DOHH2 (cell line): ENCODE data around the gene CLIC4.

Source experiments
- H3F3A ChIP-seq: fragments of 200-600 bp; sonication (generic), shearing (Covaris generic); 2 replicates; pipeline ENCODE4 v1.6.0; 2016; ENCODE audit warnings: antibody characterized with exemption, mild to moderate bottlenecking; ENCODE audit not compliant: control insufficient read depth, insufficient read depth
- H3K27ac ChIP-seq: fragments of 200-600 bp; sonication (generic); 2 replicates; pipeline ENCODE4 v1.5.1; 2014; ENCODE audit warnings: low read depth, mild to moderate bottlenecking, low read length, moderate library complexity
- H3K27me3 ChIP-seq: fragments of 200-600 bp; sonication (generic); 2 replicates; pipeline ENCODE4 v1.6.1; 2014; ENCODE audit warnings: mild to moderate bottlenecking, low read length, mixed read lengths; ENCODE audit not compliant: control insufficient read depth
- H3K36me3 ChIP-seq: fragments of 200-600 bp; sonication (generic); 2 replicates; pipeline ENCODE4 v1.6.1; 2014; ENCODE audit warnings: mild to moderate bottlenecking, low read length, moderate library complexity, mixed read lengths; ENCODE audit not compliant: control insufficient read depth
- H3K4me1 ChIP-seq: fragments of 200-600 bp; sonication (generic); 2 replicates; pipeline ENCODE4 v1.6.1; 2014; ENCODE audit warnings: mild to moderate bottlenecking, low read length, mixed read lengths; ENCODE audit not compliant: control insufficient read depth
- H3K4me2 ChIP-seq: fragments of 200-600 bp; sonication (generic); 2 replicates; pipeline ENCODE4 v1.6.0; 2014; ENCODE audit warnings: mild to moderate bottlenecking, low read length, moderate library complexity
- H3K4me3 ChIP-seq: fragments of 200-600 bp; sonication (generic); 2 replicates; pipeline ENCODE4 v1.5.1; 2014; ENCODE audit warnings: mild to moderate bottlenecking, low read length, mixed read lengths
- H3K79me2 ChIP-seq: fragments of 200-600 bp; sonication (generic); 2 replicates; pipeline ENCODE4 v1.6.1; 2014; ENCODE audit warnings: mild to moderate bottlenecking, low read length, mixed read lengths; ENCODE audit not compliant: control insufficient read depth
- H3K9me2 ChIP-seq: fragments of 200-600 bp; sonication (generic); replicated peaks from 2 replicates; pipeline ENCODE4 v1.6.1; 2014; ENCODE audit warnings: mild to moderate bottlenecking, low read length, mixed read lengths; ENCODE audit not compliant: control insufficient read depth
- H3K9me3 ChIP-seq: fragments of 200-600 bp; sonication (generic); 2 replicates; pipeline ENCODE4 v1.6.1; 2014; ENCODE audit warnings: antibody characterized with exemption, low read length, mixed read lengths; ENCODE audit not compliant: control insufficient read depth, insufficient read depth
- H4K20me1 ChIP-seq: fragments of 200-600 bp; sonication (generic); 2 replicates; pipeline ENCODE4 v1.6.0; 2014; ENCODE audit warnings: low read depth, mild to moderate bottlenecking, antibody characterized with exemption, low read length, moderate library complexity; ENCODE audit not compliant: control insufficient read depth, insufficient read depth
- CTCF ChIP-seq: fragments of 200-600 bp; sonication (generic); IDR thresholded peaks from one replicate; pipeline ENCODE4 v1.5.1; 2014; ENCODE audit warnings: antibody characterized with exemption, mild to moderate bottlenecking, low read depth, low read length; ENCODE audit not compliant: poor library complexity, severe bottlenecking
- EZH2phosphoT487 ChIP-seq: fragments of 200-600 bp; sonication (generic); IDR thresholded peaks from 2 replicates; pipeline ENCODE4 v1.6.1; 2017; ENCODE audit warnings: borderline replicate concordance, mild to moderate bottlenecking, antibody characterized with exemption, low read length, moderate library complexity, mixed read lengths

The CLIC4 gene

GRCh38 chr1:24709791-24710441, 35.3 kb upstream of the CLIC4 start:
- Histone ChIP-seq H3K36me3 (no peaks in the 10 kb centered on the region), H3K4me1 (peaks cover 15% of the 10 kb centered on the region), H4K20me1 (no peaks in the 10 kb centered on the region), H3K27me3 (no peaks in the 10 kb centered on the region), H3K9me2 (no peaks in the 10 kb centered on the region), H3K27ac (no peak overlapping the region), H3F3A (no peaks in the 10 kb centered on the region; the same call in 1 of the 2 replicates), H3K4me3 (no peak overlapping the region), H3K79me2 (no peaks in the 10 kb centered on the region), H3K9me3 (no peaks in the 10 kb centered on the region), H3K4me2 (no peak overlapping the region)
- no peak for TF ChIP-seq CTCF
- TF ChIP-seq EZH2phosphoT487: no peak

GRCh38 chr1:24711329-24711728, 33.9 kb upstream of the CLIC4 start:
- TF ChIP-seq EZH2phosphoT487 (no peak), CTCF (no peak)
- Histone ChIP-seq H3K9me2 (no peaks in the 10 kb centered on the region), H3K4me3 (no peak overlapping the region), H3K4me1 (peaks cover 5% of the 10 kb centered on the region), H3F3A (no peaks in the 10 kb centered on the region; the same call in 1 of the 2 replicates), H3K79me2 (no peaks in the 10 kb centered on the region), H3K27me3 (no peaks in the 10 kb centered on the region), H3K27ac (no peak overlapping the region), H3K4me2 (no peak overlapping the region), H3K9me3 (no peaks in the 10 kb centered on the region), H3K36me3 (no peaks in the 10 kb centered on the region), H4K20me1 (no peaks in the 10 kb centered on the region)

GRCh38 chr1:24713176-24713575, 32.1 kb upstream of the CLIC4 start:
- no peaks in the 10 kb centered on the region for H3K79me2 ChIP-seq
- H3K9me2 ChIP-seq: no peaks in the 10 kb centered on the region
- no peak overlapping the region for H3K27ac ChIP-seq
- H4K20me1 ChIP-seq: no peaks in the 10 kb centered on the region
- H3K36me3 ChIP-seq: no peaks in the 10 kb centered on the region
- no peak overlapping the region for H3K4me3 ChIP-seq
- H3K9me3 ChIP-seq: no peaks in the 10 kb centered on the region
- no peaks in the 10 kb centered on the region for H3K27me3 ChIP-seq
- no peak for TF ChIP-seq EZH2phosphoT487
- no peak for TF ChIP-seq CTCF
- H3F3A ChIP-seq: no peaks in the 10 kb centered on the region; the same call in 1 of the 2 replicates
- H3K4me2 ChIP-seq: no peak overlapping the region
- H3K4me1 ChIP-seq: peaks cover 5% of the 10 kb centered on the region
